ENCODE data around the gene TRPM2. TPM values are rescaled to one million over a fixed set of nuclear protein-coding genes. Genes with fewer than 3 reads are reported as not detected.

The TRPM2 gene
- total and polyA plus RNA-seq, 2 of the 8 experiments (the other 6 are each of a cell fraction or from before 2014, with no cell fraction given): 0.27 to 0.28 TPM

DNA sequence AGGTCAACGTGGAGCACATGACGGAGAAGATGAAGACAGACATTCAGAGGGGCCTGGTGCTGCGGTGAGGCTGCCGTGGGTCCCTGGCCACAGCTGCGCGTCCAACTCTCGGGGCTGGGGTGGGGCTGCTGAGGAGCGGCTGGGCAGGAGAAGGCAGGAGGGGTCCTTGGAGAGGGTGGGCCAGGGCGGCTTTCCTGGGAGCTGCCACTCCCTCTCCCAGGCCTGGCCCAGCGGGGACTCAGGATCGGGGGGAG lies 28.6 kb upstream of the TRPM2 start:
- no peak overlapping the region for H3K27ac ChIP-seq (ENCODE audit: low read depth, low read length)
- H2BK15ac ChIP-seq (ENCODE audit: low read length): no peak overlapping the region
- no peak overlapping the region for H3K4me3 ChIP-seq (ENCODE audit: extremely low read depth in 1 of 4, insufficient read depth in 2 of 4, low read depth in 3 of 4, low read length in 4 of 4)
- no peak overlapping the region for H3K4me2 ChIP-seq (ENCODE audit: insufficient read depth in 1 of 2, low read depth in 2 of 2, low read length in 2 of 2)
- no peak overlapping the region for H3K18ac ChIP-seq (ENCODE audit: extremely low read depth, low read length)
- H2AK5ac ChIP-seq (ENCODE audit: low read depth, low read length): no peak overlapping the region
- ChIA-PET POLR2A (ENCODE audit: partially characterized antibody) (interaction anchor here (1.7 kb wide), 1 partner anchor 13 kb away, joined by 4 read pairs; no protein-coding TSS in a partner anchor), CTCF (ENCODE audit: partially characterized antibody) (no interaction called here)
- H3K79me2 ChIP-seq (ENCODE audit: control insufficient read depth in 1 of 2, insufficient read depth in 2 of 2, low read length in 2 of 2): no peaks in the 10 kb centered on the region
- H4K91ac ChIP-seq (replicated peaks; ENCODE audit: insufficient read length, low read length): no peak overlapping the region
- no peaks in the 10 kb centered on the region for H3K79me1 ChIP-seq (ENCODE audit: low read depth, low read length)
- no peaks in the 10 kb centered on the region for H3K4me1 ChIP-seq (replicated peaks in 1 of 4; ENCODE audit: control insufficient read depth in 3 of 4, insufficient read depth in 4 of 4, low read length in 3 of 4)
- H3K23me2 ChIP-seq (ENCODE audit: low read depth, low read length): no peaks in the 10 kb centered on the region
- H3K23ac ChIP-seq (ENCODE audit: insufficient read length): no peak overlapping the region
- H3K14ac ChIP-seq (ENCODE audit: insufficient read length): no peak overlapping the region
- FAIRE-seq: no peak
- no peak overlapping the region for H4K5ac ChIP-seq (ENCODE audit: insufficient read length, low read depth, low read length)
- no peaks in the 10 kb centered on the region for H3K27me3 ChIP-seq (replicated peaks in 1 of 4; ENCODE audit: control insufficient read depth in 3 of 4, extremely low read depth in 1 of 4, insufficient read depth in 3 of 4, low read length in 3 of 4)
- H2BK12ac ChIP-seq (ENCODE audit: low read depth, low read length): no peak overlapping the region
- no peak overlapping the region for H2AFZ ChIP-seq (ENCODE audit: low read length)
- no peak overlapping the region for H2BK120ac ChIP-seq (replicated peaks; ENCODE audit: low read depth, low read length)
- DNase-seq (ENCODE audit: low read depth in 1 of 2, low spot score in 2 of 2): no peak
- H4K20me1 ChIP-seq (replicated peaks in 1 of 2; ENCODE audit: control insufficient read depth in 1 of 2, insufficient read depth in 2 of 2, low read length in 2 of 2): peaks cover 0 to 3% of the 10 kb centered on the region in 2 experiments
- no peak overlapping the region for H2BK20ac ChIP-seq (ENCODE audit: low read length)
- H3K56ac ChIP-seq (replicated peaks; ENCODE audit: insufficient read length, low read depth, low read length): no peak overlapping the region
- WGBS, 2 experiments (ENCODE audit: extremely low coverage in 1 of 2, insufficient coverage in 1 of 2, insufficient read length in 1 of 2, insufficient replicate concordance in 2 of 2, low coverage in 1 of 2, low lambda C conversion rate in 2 of 2, missing lambda C conversion rate in 1 of 2): 94% methylated on average over 8 of the region's 11 CpGs; no CpG with 5 or more reads in 1 of the 2 experiments
- no peaks in the 10 kb centered on the region for H3K9me3 ChIP-seq (ENCODE audit: insufficient read depth in 2 of 2, low read depth in 1 of 2, low read length in 1 of 2)
- H2BK5ac ChIP-seq (ENCODE audit: low read depth, low read length): no peak overlapping the region
- TF ChIP-seq TBP (IDR thresholded peaks at IDR 0.05; ENCODE audit: low read depth, low read length) (no peak), SIX5 (IDR thresholded peaks at IDR 0.05; ENCODE audit: low read depth, low read length) (no peak), GABPA (IDR thresholded peaks at IDR 0.05; ENCODE audit: borderline replicate concordance, insufficient read depth, low read length) (no peak), NRF1 (IDR thresholded peaks at IDR 0.05; ENCODE audit: low read depth, low read length) (no peak), ATF2 (IDR thresholded peaks at IDR 0.05; ENCODE audit: low read length) (no peak), BCL11A (IDR thresholded peaks at IDR 0.05; ENCODE audit: low read depth in 2 of 2, low read length in 2 of 2) (no peak)
- H3K9ac ChIP-seq (replicated peaks in 1 of 4; ENCODE audit: extremely low read depth in 1 of 4, low read depth in 3 of 4, low read length in 3 of 4): no peak overlapping the region
- H4K8ac ChIP-seq (ENCODE audit: extremely low read depth, insufficient read depth, low read length): no peak overlapping the region
- H3K36me3 ChIP-seq (ENCODE audit: control insufficient read depth in 2 of 4, insufficient read depth in 4 of 4, low read length in 3 of 4): peaks cover 0 to 33% (median 1%) of the 10 kb centered on the region in 4 experiments; a peak in 2 of 8 replicates
- H3K4ac ChIP-seq (replicated peaks; ENCODE audit: insufficient read length, low read depth, low read length): no peak overlapping the region

Data from H1 (cell line).